Adrenal gland (tissue), 12 donors: ENCODE measurements around the gene WIPF3. TPM values are rescaled to one million over a fixed set of nuclear protein-coding genes. Genes with fewer than 3 reads are reported as not detected.
A peak's percentile ranks its signal among the peaks of the same experiment; 100 is the strongest.

Source experiments
- DNase-seq, 7 donors: peaks; one replicate each; pipeline ENCODE4 v3.0.0-alpha.2; 2019 to 2020
- H3K27ac ChIP-seq, 5 donors: fragments of 200-600 bp; sonication (generic) in 4 of 5; 1 replicate in 3 of 5; 2 replicates in 2 of 5; pipeline versions ENCODE4 v1.5.1 to v1.8.0; 2016 to 2020; ENCODE audit warnings: mild to moderate bottlenecking in 1 of 5
- H3K27me3 ChIP-seq: fragments of 200-600 bp; 2 replicates; pipeline ENCODE4 v1.8.0; 2021
- H3K36me3 ChIP-seq, 2 donors: fragments of 200-600 bp; replicated peaks in 1 of 2; 1 replicate in 1 of 2; 2 replicates in 1 of 2; pipeline versions ENCODE4 v1.5.1 to v1.8.0; 2018 to 2022
- H3K4me1 ChIP-seq, 2 donors: fragments of 200-600 bp; replicated peaks in 1 of 2; 1 replicate in 1 of 2; 2 replicates in 1 of 2; pipeline versions ENCODE4 v1.5.1 to v1.8.0; 2018 to 2021
- H3K4me3 ChIP-seq, 4 donors: fragments of 200-600 bp; sonication (generic) in 3 of 4; one replicate each; pipeline ENCODE4 v1.5.1; 2016 to 2018
- H3K9me3 ChIP-seq, 3 donors: fragments of 200-600 bp; sonication (generic) in 1 of 3; replicated peaks in 1 of 3; 1 replicate in 2 of 3; 2 replicates in 1 of 3; pipeline versions ENCODE4 v1.5.1 to v1.8.0; 2016 to 2021
- CTCF ChIP-seq, 6 experiments: fragments of 450-650 bp in 4 of 6; fragments of 200-600 bp in 2 of 6; sonication (generic) in 1 of 6; IDR thresholded peaks; 1 replicate in 5 of 6; 2 replicates in 1 of 6; pipeline versions ENCODE4 v1.5.1 to v1.8.0; 2016 to 2021; ENCODE audit warnings: antibody characterized with exemption in 6 of 6, mild to moderate bottlenecking in 2 of 6, moderate library complexity in 1 of 6
- POLR2A ChIP-seq, 2 donors: fragments of 450-650 bp; IDR thresholded peaks; one replicate each; pipeline ENCODE4 v1.6.1; 2017; ENCODE audit warnings: antibody characterized with exemption in 2 of 2, mild to moderate bottlenecking in 2 of 2, moderate library complexity in 1 of 2
- whole genome bisulfite sequencing, 4 donors: extraction: QIAGEN DNeasy Blood & Tissue Kit in 2 of 4; methylation state at CpG; one replicate each; pipeline versions ENCODE4 v1.1.5 to v1.1.7; 2013 to 2017; 5-methylcytosine and 5-hydroxymethylcytosine counted together
- intact Hi-C, 2 donors: fragments of 100-400 bp; cut with DNase I; formaldehyde crosslinking; loops; one replicate each; pipeline versions ENCODE4 v1.14.1 to v1.15.0; 2022 to 2023
- polyA plus RNA-seq, 3 donors: library from polyadenylated mRNA; stranded (reverse); fragments of 200-250 nt in 2 of 3; fragments of 350-450 nt in 1 of 3; fragmentation: Illumina TruSeq in 1 of 3; extraction: RNeasy Lipid Tissue Mini Kit (QIAGEN cat#74804) in 1 of 3; gene quantifications; one replicate each; pipeline ENCODE4 v1.2.3, GENCODE V29; 2013 to 2014
- total RNA-seq, 9 donors: library from RNA; depleted of rRNA in 4 of 9; stranded (reverse); fragments of >200 nt in 4 of 9; fragments of 120-200 nt in 1 of 9; fragmentation: NEBNext Ultra II Directional in 1 of 9; extraction: Animal tissue kit (Norgen Biotek cat#: 25700) in 1 of 9; gene quantifications; one replicate each; pipeline versions ENCODE4 v1.1.0 to v1.2.4, GENCODE V29; 2013 to 2023
- donor health status: healthy with polysubstance abuse.
- donor health status: Bipolar disorder and iron deficiency.
- donor health status: DM: yes; HTN: yes; CAD: no.
- donor health status: DM: no; HTN: no; CAD: no.
- donor health status: DM: no; HTN: no; CAD: no.
- donor health status: DM: yes; HTN: yes; CAD: no.

The WIPF3 gene
- total and polyA plus RNA-seq, 12 donors = 0.50 to 16.0 (median 5.2) TPM

- DNase-seq = no peak
- Histone ChIP-seq H3K36me3 (peaks cover 0 to 19% of the 10 kb centered on the region in 2 donors), H3K27ac (no peak overlapping the region), H3K4me1 (no peaks in the 10 kb centered on the region), H3K9me3 (no peaks in the 10 kb centered on the region), H3K27me3 (no peaks in the 10 kb centered on the region), H3K4me3 (no peak overlapping the region)
- 96 to 97% (median 96%) methylated on average over 4 to 8 of the region's 8 CpGs for WGBS, 4 donors
- intact Hi-C loops = loop anchor here in 1 of 2 donors (10.0 kb wide), 1 partner anchor 114 kb away; no protein-coding TSS in a partner anchor
- TF ChIP-seq CTCF (IDR thresholded peaks at IDR 0.05) (no peak), POLR2A (IDR thresholded peaks at IDR 0.05) (no peak)
Observed at GRCh38 chr7:29951206-29951605, 144.9 kb downstream of the WIPF3 start.

GRCh38 chr7:29953726-29954347, 147.5 kb downstream of the WIPF3 start:
- peaks cover 0 to 19% of the 10 kb centered on the region in 2 donors for H3K36me3 ChIP-seq
- H3K27me3 ChIP-seq = no peaks in the 10 kb centered on the region
- intact Hi-C loops = loop anchor here in 1 of 2 donors (10.0 kb wide), 1 partner anchor 111 kb away; no protein-coding TSS in a partner anchor
- no peak for TF ChIP-seq POLR2A (IDR thresholded peaks at IDR 0.05)
- TF ChIP-seq CTCF (IDR thresholded peaks at IDR 0.05) = no peak
- no peaks in the 10 kb centered on the region for H3K9me3 ChIP-seq
- no peak for DNase-seq
- H3K4me1 ChIP-seq = no peaks in the 10 kb centered on the region
- 77 to 87% (median 78%) methylated on average over 4 of the region's 4 CpGs for WGBS, 4 donors
- no peak overlapping the region for H3K27ac ChIP-seq
- H3K4me3 ChIP-seq = no peak overlapping the region

GRCh38 chr7:29955075-29955792, 148.9 kb downstream of the WIPF3 start:
- TF ChIP-seq POLR2A (IDR thresholded peaks at IDR 0.05) (no peak), CTCF (IDR thresholded peaks at IDR 0.05) (no peak)
- Histone ChIP-seq H3K36me3 (peaks cover 0 to 13% of the 10 kb centered on the region in 2 donors), H3K4me3 (no peak overlapping the region), H3K27ac (no peak overlapping the region), H3K4me1 (no peaks in the 10 kb centered on the region), H3K27me3 (no peaks in the 10 kb centered on the region), H3K9me3 (no peaks in the 10 kb centered on the region)
- WGBS, 4 donors = 86 to 94% (median 92%) methylated on average over 7 of the region's 7 CpGs
- DNase-seq = no peak
- intact Hi-C loops = loop anchor here in 1 of 2 donors (10.0 kb wide), 1 partner anchor 110 kb away; no protein-coding TSS in a partner anchor

GRCh38 chr7:29955799-29956486, 149.6 kb downstream of the WIPF3 start:
- Histone ChIP-seq H3K27me3 (no peaks in the 10 kb centered on the region), H3K4me1 (no peaks in the 10 kb centered on the region), H3K4me3 (no peak overlapping the region), H3K9me3 (no peaks in the 10 kb centered on the region), H3K36me3 (peaks cover 0 to 13% of the 10 kb centered on the region in 2 donors), H3K27ac (no peak overlapping the region)
- intact Hi-C loops = loop anchor here in 1 of 2 donors (10.0 kb wide), 1 partner anchor 109 kb away; no protein-coding TSS in a partner anchor
- 60 to 72% (median 70%) methylated on average over 8 of the region's 8 CpGs for WGBS, 4 donors
- DNase-seq = peak in 1 of 7 donors; percentile 18
- no peak for TF ChIP-seq POLR2A (IDR thresholded peaks at IDR 0.05)
- TF ChIP-seq CTCF (IDR thresholded peaks at IDR 0.05) = no peak
